GM19463 (cell line): ENCODE data around the gene TSPEAR.
"Not testable (repeated sequence)": the region's sequence is repeated elsewhere in the genome, so short reads cannot be mapped to it uniquely, and the experiment has no call there.

Experiments
- ATAC-seq: cut with Tn5 transposase; IDR thresholded peaks from one replicate; pipeline ENCODE4 v1.9.1; 2021; ENCODE audit warnings: mild to moderate bottlenecking, moderate library complexity; ENCODE audit not compliant: unreplicated experiment

Gene TSPEAR

GRCh38 chr21:44656868-44657267 is 54.5 kb downstream of the TSPEAR start:
- no peak for ATAC-seq

DNA sequence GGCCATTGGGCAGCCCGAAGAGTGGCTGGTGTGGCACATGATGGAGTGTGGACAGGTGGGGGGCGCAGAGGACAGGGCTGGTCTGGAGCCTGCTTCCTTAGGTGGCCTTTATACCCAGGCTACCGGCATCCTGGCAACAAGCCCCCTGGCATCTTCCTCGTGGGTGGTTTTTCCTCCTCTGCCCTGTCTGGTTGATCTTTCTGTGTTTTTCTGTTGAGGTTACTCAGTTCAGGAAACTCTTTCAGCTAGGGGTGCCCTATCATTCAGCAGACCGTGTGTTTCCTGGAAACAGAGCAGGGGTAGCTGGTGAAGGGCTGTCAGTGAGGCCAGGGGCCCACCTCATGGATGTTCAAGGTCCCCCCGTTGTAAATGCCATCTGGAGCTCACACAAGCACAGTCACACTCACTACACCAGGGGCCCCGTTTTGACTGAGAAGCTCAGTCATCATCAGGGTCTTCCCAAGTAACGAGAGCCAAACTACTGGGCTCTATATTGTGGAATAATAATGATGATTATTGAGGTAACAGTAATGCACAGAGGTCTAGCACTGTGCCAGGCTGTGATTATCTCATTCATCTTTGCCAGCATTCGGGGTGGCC is 56.7 kb downstream of the TSPEAR start, which contains the start of gene KRTAP12-4:
TSS of gene KRTAP12-4 (minus strand) at position 84 of the 600 bp plus-strand sequence. CDS start at position 39, 45 bp downstream.
- no peak for ATAC-seq

DNA sequence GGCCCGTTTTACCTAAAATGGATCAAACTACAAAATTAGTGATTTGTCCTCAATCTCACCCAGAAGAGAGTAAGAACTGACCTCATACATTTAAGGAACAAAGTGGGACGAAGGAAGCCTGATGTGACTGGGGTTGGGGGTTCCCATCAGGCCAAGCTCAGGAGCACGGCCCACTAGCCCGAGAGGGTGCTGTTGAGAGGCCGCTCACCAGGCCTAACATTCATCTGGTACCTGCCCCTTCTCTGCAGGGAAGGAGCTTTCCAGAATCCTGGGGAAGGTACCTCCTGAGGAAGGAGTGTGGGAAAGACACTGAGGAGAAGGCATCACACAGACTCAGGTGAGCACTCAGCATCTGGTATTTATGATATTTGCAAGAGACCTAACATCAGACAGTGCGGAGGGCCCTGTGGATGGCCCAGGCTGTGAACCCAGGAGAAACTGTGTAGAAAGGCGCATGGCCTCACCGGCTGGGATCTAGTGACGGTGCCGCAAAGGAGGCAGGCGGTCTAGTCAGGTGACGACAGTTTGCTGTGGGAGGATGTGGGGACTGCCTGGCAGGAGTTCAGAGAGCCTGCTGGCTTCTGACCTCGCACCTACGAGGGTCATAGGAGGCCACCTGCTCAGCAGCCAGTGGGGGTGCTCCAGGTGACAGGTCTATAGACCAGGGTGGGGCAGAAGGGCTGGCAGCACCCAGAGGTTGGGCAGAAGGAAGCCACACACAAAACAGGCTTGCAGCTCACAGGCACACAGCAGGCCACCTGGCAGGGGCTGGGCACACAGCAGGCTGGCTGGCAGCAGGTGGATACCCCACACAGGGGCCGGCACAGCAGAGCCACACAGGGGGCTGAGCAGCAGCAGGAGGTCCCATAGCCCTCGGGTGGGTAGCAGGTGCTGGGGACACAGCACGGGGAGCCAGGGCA is 57.5 kb downstream of the TSPEAR start:
- ATAC-seq = no peak

DNA sequence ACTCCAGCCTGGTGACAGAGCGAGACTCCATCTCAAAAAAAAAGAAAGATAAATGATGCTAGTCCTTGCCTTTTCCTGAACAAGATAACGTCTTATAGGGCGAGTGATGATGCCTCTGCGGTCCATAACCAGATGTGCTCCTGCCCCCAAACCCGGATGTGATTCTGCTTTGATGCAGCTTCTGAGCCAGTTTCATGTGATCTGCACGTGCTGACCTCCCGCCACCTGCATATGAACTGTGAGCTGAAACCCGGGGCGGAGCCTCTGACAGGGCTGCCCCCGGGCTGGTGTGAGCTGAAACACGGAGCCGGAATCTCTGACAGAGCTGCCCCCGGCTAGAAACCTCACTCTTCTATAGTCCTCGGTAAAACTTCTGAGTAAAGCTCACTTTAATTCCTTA is 58.2 kb downstream of the TSPEAR start:
- ATAC-seq = no peak

GRCh38 chr21:44650973-44651675 is 60.2 kb downstream of the TSPEAR start:
- no peak for ATAC-seq

- no peak for ATAC-seq
These were observed 61.0 kb downstream of the TSPEAR start for GRCh38 chr21:44650265-44650972.

DNA sequence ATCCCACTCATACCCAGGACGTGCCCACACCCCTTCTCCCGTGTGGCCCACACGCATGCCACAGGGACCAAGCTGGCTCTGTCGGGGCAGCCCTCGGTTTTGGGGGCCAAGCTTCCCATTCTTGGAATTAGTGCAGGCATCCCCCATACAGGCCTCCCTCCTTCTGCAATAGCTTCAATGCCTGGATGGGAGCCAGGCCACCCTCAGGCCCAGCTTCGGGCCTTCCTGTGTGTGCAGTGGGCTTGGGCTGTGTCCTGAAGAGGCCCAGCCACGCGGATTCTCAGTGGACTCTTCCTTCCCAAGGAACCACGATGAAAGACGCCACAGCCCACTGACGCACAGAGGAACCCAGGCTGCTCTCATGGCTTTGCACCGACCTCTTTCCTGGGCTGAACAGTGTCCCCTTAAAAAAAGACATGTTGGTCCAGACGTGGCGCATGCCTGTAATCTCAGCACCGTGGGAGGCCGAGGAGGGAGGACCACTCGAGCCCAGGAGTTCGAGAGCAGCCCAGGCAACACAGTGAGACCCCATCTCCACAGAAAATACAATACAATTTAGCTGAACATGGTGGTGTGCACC is 61.8 kb downstream of the TSPEAR start:
- ATAC-seq = no peak

DNA sequence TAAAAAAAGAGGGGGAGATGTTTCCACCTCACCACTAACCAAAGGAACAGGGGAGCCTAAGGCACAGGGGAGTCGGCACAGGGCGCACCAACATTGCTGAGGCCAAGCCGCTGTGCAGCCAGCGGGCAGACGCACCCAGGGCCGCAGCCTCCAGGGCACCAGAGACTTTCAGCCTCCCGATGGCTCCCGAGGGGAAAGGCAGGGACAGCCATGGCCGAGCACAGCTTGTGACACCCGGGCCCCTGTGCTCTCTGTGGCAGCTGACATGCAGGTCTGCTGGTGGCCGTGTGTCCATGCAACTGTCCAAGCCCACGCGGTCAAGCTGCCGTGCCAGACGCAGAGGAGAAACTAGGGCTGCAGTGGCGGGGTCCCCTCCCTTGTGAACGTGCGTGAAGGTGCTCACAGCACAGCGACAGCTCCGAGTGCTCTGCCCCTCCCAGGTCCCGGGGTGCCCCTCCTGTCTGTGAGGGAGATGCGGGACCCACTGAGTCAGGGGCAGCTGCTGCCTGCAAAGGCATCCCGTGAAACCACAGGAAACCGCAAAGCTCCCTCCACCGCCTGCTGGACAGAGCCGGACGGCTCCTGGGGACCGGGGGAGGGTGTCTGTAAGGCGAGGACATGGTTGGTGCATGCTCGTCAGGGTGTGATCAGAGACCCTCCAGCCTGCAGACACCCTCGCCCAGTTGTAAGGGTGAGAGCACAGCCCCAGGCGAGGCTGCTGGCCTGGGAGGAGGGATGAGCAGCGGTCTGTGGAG is 62.6 kb downstream of the TSPEAR start:
- no peak for ATAC-seq

- ATAC-seq = no peak
These were observed 64.2 kb downstream of the TSPEAR start for GRCh38 chr21:44647222-44647552.

- not testable (repeated sequence) for ATAC-seq
These were observed 64.8 kb downstream of the TSPEAR start, which contains the start of gene KRTAP10-11 for GRCh38 chr21:44646366-44647221. Gene KRTAP10-11, plus strand, starts transcription at chr21:44646414. Its CDS starts 45 bp downstream, at chr21:44646459.

GRCh38 chr21:44644878-44645277 is 66.5 kb downstream of the TSPEAR start:
- no peak for ATAC-seq

GRCh38 chr21:44643741-44644310 is 67.5 kb downstream of the TSPEAR start:
- ATAC-seq = no peak

DNA sequence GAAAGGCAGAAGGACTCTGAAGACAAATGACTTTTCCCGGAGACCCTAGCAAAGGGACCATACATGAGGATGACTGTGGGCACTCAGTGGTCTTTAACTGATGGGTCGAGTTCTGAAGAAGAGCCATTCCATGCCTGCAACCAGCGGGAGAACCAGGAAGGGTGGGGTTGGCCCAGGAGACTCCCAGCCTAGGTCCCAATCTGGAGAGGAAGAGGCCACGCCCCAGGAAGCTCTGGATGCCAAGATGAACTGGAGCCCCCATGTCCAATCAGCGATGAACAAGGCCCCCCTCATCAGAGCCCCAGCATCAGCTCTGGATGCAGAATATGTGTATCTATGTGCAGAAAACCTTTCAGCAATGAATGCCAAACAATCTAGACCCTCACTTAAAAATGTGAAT is 70.6 kb downstream of the TSPEAR start:
- no peak for ATAC-seq

- no peak for ATAC-seq
These were observed 72.1 kb downstream of the TSPEAR start for GRCh38 chr21:44639331-44639655.

DNA sequence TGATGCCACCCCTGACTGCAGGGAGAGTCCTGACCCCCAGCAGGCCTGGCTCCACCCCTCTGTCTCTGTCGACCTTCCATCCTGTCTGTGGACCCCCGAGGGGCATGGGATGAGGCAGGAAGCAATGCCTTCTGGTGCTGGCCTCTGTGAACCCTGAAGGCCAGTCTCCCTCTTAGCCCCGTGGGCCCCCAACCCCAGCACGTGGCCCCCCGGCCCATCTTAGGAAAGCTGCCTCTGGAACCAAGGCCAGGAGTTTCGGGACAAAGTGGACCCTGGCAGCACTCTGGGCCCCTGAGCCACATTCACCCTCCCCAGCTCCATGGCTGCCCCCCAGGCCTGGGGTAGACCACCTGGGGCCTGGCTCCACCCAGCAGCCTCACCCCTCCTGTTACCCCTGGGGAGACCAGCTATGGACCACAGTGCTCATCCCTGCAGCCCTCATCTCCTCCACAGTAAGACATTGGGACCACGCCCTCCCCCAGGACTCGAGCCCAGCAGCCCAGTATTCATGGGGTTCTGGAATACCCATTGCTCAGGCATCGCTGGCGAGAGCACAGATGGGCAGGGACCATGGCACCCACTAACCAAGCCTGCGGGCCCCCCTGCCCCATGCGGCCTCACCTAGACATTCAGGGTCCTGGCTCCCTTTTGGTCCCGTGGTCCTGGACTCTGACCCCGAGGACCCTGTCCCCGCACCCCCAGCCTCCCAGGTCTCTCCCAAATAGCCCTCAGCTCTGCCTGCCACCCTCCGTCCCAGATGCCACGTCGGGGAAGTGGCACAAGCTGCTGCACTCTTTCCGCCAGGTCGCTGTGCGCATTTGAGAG is 72.7 kb downstream of the TSPEAR start:
- ATAC-seq = not testable (repeated sequence)

DNA sequence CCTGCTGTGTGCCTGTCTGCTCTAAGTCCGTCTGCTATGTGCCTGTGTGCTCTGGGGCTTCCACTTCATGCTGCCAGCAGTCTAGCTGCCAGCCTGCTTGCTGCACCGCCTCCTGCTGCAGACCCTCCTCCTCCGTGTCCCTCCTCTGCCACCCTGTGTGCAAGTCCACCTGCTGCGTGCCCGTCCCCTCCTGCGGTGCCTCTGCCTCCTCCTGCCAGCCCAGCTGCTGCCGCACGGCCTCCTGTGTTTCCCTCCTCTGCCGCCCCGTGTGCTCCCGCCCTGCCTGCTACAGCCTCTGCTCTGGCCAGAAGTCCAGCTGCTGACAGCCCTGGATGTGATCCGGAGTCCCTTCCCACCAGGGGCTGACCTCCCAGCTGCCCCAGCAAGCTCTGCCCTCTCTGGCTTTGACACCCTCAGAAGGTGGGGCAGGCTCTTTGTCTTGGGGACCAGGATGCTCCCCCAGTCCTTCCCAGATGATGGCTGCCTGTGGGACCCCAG is 73.5 kb downstream of the TSPEAR start:
- not testable (repeated sequence) for ATAC-seq

DNA sequence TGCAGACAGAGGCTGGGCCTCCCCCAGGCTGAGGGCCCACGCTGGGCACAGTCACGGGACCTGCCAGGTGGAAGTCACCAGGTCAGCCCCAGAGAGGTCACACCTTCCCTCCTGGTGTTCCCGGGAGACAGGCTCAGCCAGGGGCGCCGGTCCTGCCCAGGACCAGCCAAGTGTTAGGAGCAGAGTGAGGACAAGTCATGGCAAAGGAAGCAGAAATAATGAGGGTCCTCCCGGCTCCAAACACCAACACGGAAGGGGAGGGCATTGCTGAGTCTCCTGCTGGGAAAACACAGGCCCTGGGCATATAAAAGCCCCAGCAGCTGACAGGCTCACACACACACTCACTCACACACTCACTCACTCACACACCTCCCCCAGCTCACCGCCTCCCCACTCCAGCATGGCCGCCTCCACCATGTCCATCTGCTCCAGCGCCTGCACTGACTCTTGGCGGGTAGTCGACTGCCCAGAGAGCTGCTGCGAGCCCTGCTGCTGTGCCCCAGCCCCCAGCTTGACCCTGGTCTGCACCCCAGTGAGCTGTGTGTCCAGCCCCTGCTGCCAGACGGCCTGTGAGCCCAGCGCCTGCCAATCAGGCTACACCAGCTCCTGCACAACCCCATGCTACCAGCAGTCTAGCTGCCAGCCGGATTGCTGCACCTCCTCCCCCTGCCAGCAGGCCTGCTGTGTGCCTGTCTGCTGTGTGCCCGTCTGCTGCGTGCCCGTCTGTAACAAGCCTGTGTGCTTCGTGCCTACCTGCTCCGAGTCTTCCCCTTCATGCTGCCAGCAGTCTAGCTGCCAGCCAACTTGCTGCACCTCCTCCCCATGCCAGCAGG is 74.1 kb downstream of the TSPEAR start, which contains the start of gene KRTAP10-10:
TSS of gene KRTAP10-10 (plus strand) at position 339 of the 833 bp plus-strand sequence. CDS start at position 401, 62 bp downstream.
- ATAC-seq = no peak
